ENCODE data around the gene BGLAP. TPM values are rescaled to one million over a fixed set of nuclear protein-coding genes. Genes with fewer than 3 reads are reported as not detected.

BGLAP gene
- total RNA-seq, 1 donor from 2014 or later = 5.1 TPM

GRCh38 chr1:156247460-156248322 lies 5.7 kb downstream of the BGLAP start, which contains the start of gene PAQR6:
TSS of gene PAQR6 (minus strand) at chr1:156248056. CDS start at chr1:156246731, 1,325 bp downstream.
- intact Hi-C loops (cut with DNase I) = no loop called here
- ATAC-seq = peak; percentile 67
- peak; percentile 83 for DNase-seq (ENCODE audit: low spot score)

- intact Hi-C loops (cut with DNase I) = no loop called here
- no peak for DNase-seq (ENCODE audit: low spot score)
- ATAC-seq = no peak
Observed at GRCh38 chr1:156248323-156248683, 6.3 kb downstream of the BGLAP start.

GRCh38 chr1:156249593-156249992 lies 7.6 kb downstream of the BGLAP start:
- ATAC-seq = no peak

GRCh38 chr1:156251527-156251926 lies 9.5 kb downstream of the BGLAP start:
- no peak for DNase-seq (ENCODE audit: low spot score)
- intact Hi-C loops (cut with DNase I) = no loop called here
- ATAC-seq = no peak

More at GRCh38 chr1:156249593-156249992, 7.6 kb downstream of the BGLAP start:
- no peak for DNase-seq (ENCODE audit: low spot score)
- intact Hi-C loops (cut with DNase I) = no loop called here

- no peak for ATAC-seq
- intact Hi-C loops (cut with DNase I) = no loop called here
- no peak for DNase-seq (ENCODE audit: low spot score)
Observed at GRCh38 chr1:156253634-156254033, 11.7 kb downstream of the BGLAP start.

- intact Hi-C loops (cut with DNase I) = no loop called here
- ATAC-seq (no peak), DNase-seq (ENCODE audit: low spot score) (no peak)
Observed at GRCh38 chr1:156257711-156258110, 15.7 kb downstream of the BGLAP start.

GRCh38 chr1:156258859-156259258 lies 16.9 kb downstream of the BGLAP start:
- DNase-seq (ENCODE audit: low spot score) = no peak
- intact Hi-C loops (cut with DNase I) = no loop called here
- no peak for ATAC-seq

GRCh38 chr1:156259805-156260204 lies 17.8 kb downstream of the BGLAP start:
- no peak for ATAC-seq
- intact Hi-C loops (cut with DNase I) = no loop called here
- no peak for DNase-seq (ENCODE audit: low spot score)

GRCh38 chr1:156260896-156261295 lies 18.9 kb downstream of the BGLAP start:
- intact Hi-C loops (cut with DNase I) = no loop called here
- no peak for DNase-seq (ENCODE audit: low spot score)
- peak; percentile 28 for ATAC-seq

GRCh38 chr1:156262461-156263287 lies 20.7 kb downstream of the BGLAP start:
- DNase-seq (ENCODE audit: low spot score) (no peak), ATAC-seq (no peak)
- intact Hi-C loops (cut with DNase I) = no loop called here

- no peak for DNase-seq (ENCODE audit: low spot score)
- intact Hi-C loops (cut with DNase I) = no loop called here
- ATAC-seq = no peak
Observed at GRCh38 chr1:156263288-156263655, 21.3 kb downstream of the BGLAP start.

GRCh38 chr1:156266051-156266450 lies 24.1 kb downstream of the BGLAP start:
- intact Hi-C loops (cut with DNase I) = no loop called here
- ATAC-seq = no peak
- DNase-seq (ENCODE audit: low spot score) = no peak

GRCh38 chr1:156268336-156268735 lies 26.4 kb downstream of the BGLAP start:
- intact Hi-C loops (cut with DNase I) = no loop called here
- no peak for ATAC-seq
- no peak for DNase-seq (ENCODE audit: low spot score)

- ATAC-seq (no peak), DNase-seq (ENCODE audit: low spot score) (no peak)
- intact Hi-C loops (cut with DNase I) = no loop called here
Observed at GRCh38 chr1:156270314-156270713, 28.3 kb downstream of the BGLAP start.

- intact Hi-C loops (cut with DNase I) = no loop called here
- no peak for DNase-seq (ENCODE audit: low spot score)
- peak; percentile 79 for ATAC-seq
Observed at GRCh38 chr1:156276532-156276931, 34.5 kb downstream of the BGLAP start.

- ATAC-seq = peak; percentile 72
Observed at GRCh38 chr1:156276966-156277381, 35.0 kb downstream of the BGLAP start.

GRCh38 chr1:156279837-156280236 lies 37.9 kb downstream of the BGLAP start:
- intact Hi-C loops (cut with DNase I) = no loop called here
- DNase-seq (ENCODE audit: low spot score) (no peak), ATAC-seq (no peak)

More at GRCh38 chr1:156276966-156277381, 35.0 kb downstream of the BGLAP start:
- intact Hi-C loops (cut with DNase I) = no loop called here
- no peak for DNase-seq (ENCODE audit: low spot score)

GRCh38 chr1:156281281-156281680 lies 39.3 kb downstream of the BGLAP start:
- ATAC-seq = no peak

GRCh38 chr1:156281693-156282478 lies 39.9 kb downstream of the BGLAP start:
- ATAC-seq (no peak), DNase-seq (ENCODE audit: low spot score) (no peak)
- intact Hi-C loops (cut with DNase I) = no loop called here

More at GRCh38 chr1:156281281-156281680, 39.3 kb downstream of the BGLAP start:
- no peak for DNase-seq (ENCODE audit: low spot score)
- intact Hi-C loops (cut with DNase I) = no loop called here
